ES-I3 (cell line): Measurements from ENCODE around the gene YIPF6.
"Not testable (repeated sequence)": the region's sequence is repeated elsewhere in the genome, so short reads cannot be mapped to it uniquely, and the experiment has no call there.

ENCODE experiments used
- H3K36me3 ChIP-seq: 2 replicates; pipeline ENCODE4 v1.6.1; 2013; ENCODE audit warnings: mild to moderate bottlenecking, low read length, control low read depth, moderate library complexity; ENCODE audit not compliant: insufficient read depth
- H3K4me1 ChIP-seq: 2 replicates; pipeline ENCODE4 v1.6.1; 2013; ENCODE audit warnings: mild to moderate bottlenecking, control low read depth, low read length; ENCODE audit not compliant: insufficient read depth
- H3K9ac ChIP-seq: 2 replicates; pipeline ENCODE4 v1.6.1; 2013; ENCODE audit warnings: low read depth, mild to moderate bottlenecking, low read length, moderate library complexity
- H3K9me3 ChIP-seq: 2 replicates; pipeline ENCODE4 v1.6.1; 2013; ENCODE audit warnings: mild to moderate bottlenecking, low read length, moderate library complexity; ENCODE audit not compliant: control insufficient read depth, insufficient read depth

The YIPF6 gene

DNA sequence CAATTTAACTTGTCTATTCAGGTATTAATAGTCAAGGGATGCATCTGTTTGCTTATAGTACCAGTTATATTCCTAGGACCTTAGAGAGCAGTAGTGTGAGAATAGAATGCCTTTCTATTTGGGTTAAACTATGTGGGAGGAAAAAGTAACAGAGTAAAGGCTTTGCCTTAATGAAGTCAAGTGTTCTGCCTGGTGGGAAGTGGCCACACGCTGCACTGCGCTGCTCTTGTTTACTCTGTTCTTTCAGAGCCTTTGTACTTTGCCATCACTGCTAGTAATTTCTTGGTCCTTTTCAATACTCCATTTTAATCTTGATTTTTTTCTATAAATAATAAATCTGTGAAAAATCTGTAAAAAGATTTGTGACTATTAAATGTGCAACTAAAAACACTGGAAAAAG is 38.0 kb downstream of the YIPF6 start:
- 0 out of 2 replicates have a peak, but pooled peaks cover 2% of the 10 kb centered on the region for H3K36me3 ChIP-seq
- H3K9me3 ChIP-seq: no peaks in the 10 kb centered on the region
- no peaks in the 10 kb centered on the region for H3K4me1 ChIP-seq
- H3K9ac ChIP-seq: no peak overlapping the region

DNA sequence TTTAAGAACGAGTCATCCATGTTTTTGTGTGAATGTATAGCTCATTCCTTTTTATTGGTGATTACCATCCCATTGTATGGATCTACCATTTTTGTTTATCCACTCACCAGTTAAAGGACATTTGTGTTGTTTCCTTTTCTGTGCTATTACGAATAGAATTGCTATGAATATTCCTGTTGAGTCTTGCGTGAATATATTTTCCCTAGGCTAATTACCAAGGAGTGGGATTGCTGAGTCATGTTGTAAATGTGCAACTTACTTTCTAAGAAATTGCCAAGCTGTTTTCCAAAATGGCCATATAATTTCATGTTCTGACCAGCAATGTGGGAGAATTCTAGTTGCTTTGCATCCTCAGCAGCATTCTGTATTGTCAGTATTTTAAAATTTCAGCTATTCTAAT is 51.3 kb downstream of the YIPF6 start:
- Histone ChIP-seq H3K9me3 (no peaks in the 10 kb centered on the region), H3K9ac (no peak overlapping the region), H3K4me1 (no peaks in the 10 kb centered on the region), H3K36me3 (no peaks in the 10 kb centered on the region)

DNA sequence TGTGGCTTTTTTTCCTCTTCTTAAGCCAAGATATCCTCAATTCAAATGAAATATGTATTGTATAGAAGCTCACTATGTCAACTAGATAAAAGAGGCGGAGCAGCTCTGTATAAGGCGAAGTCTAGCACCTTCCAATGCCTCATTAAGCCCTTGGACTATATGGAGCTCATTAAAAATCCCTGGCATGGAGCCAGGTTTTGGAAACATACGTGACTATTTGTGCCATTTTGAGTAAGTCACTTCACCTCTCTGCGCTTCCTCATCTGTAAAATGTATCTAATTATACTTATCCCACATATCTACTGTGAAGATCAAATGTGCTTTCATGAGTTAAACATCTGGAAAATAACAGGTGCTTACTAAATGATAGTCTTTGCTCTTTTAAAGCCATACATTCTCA is 57.2 kb downstream of the YIPF6 start:
- Histone ChIP-seq H3K4me1 (no peaks in the 10 kb centered on the region), H3K9ac (no peak overlapping the region), H3K36me3 (no peaks in the 10 kb centered on the region), H3K9me3 (no peaks in the 10 kb centered on the region)

DNA sequence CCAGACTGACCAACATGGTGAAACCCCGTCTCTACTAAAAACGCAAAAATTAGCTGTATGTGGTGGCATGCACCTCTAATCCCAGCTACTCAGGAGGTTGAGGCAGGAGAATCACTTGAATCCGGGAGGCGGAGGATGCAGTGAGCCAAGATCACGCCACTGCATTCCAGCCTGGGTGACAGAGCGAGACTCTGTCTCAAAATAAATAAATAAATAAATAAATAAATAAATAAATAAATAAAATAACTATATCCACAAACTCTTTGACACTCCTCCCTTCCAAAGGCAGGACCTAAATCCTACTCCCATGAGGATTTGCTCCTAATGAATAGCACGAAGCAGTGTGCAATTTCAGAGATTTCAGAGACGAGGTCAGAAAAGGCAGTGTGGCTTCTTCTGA is 58.3 kb downstream of the YIPF6 start:
- H3K36me3 ChIP-seq: not testable (repeated sequence)

DNA sequence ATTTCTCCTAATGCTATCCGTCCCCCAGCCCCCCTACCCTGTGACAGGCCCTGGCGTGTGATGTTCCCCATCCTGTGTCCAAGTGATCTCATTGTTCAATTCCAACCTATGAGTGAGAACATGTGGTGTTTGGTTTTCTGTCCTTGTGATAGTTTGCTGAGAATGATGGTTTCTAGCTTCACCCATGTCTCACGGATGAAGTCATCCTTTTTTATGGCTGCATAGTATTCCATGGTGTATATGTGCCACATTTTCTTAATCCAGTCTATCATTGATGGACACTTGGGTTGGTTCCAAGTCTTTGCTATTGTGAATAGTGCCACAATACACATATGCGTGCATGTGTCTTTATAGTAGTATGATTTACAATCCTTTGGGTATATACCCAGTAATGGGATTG is 61.1 kb downstream of the YIPF6 start:
- not testable (repeated sequence) for H3K9me3 ChIP-seq, H3K4me1 ChIP-seq, H3K9ac ChIP-seq, H3K36me3 ChIP-seq

More for the DNA sequence above, 58.3 kb downstream of the YIPF6 start:
- H3K9me3 ChIP-seq, H3K9ac ChIP-seq, H3K4me1 ChIP-seq: not testable (repeated sequence)

DNA sequence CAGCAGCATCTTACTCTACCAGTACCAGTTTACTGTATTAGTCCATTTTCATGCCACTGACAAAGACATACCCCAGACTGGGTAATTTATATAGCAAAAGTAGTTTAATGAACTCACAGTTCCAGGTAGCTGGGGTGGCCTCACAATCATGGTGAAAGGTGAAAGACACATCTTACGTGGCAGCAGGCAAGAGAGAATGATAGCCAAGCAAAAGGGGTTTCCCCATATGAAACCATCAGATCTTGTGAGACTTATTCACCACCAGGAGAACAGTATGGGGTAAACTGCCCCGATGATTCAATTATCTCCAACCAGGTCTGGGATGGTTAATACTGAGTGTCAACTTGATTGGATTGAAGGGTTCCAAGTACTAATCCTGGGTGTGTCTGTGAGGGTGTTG is 69.3 kb downstream of the YIPF6 start:
- no peaks in the 10 kb centered on the region for H3K36me3 ChIP-seq
- H3K4me1 ChIP-seq: no peaks in the 10 kb centered on the region; the same call in 1 of the 2 replicates
- H3K9me3 ChIP-seq: no peaks in the 10 kb centered on the region
- no peak overlapping the region for H3K9ac ChIP-seq

DNA sequence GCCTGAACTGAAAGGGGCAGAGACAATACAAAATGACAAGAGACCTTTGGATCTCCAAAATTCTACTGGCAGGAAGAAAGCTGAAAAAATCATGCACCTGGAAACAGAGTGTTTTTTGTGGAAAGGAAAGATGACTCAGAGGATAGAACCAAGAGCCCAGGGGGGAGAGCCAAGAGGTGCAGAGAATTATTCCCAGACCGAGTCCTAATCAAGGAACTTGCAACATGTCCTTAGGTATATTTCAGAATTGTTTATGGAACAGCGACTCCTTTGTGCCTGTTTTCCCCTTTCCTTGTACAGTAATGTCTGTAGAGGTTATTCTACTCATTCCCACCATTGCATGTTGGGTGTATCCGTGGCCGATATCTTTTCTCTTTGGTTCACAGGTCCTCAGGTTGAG is 71.7 kb downstream of the YIPF6 start:
- no peaks in the 10 kb centered on the region for H3K9me3 ChIP-seq
- H3K9ac ChIP-seq: no peak overlapping the region
- no peaks in the 10 kb centered on the region; the same call in 1 of the 2 replicates for H3K4me1 ChIP-seq
- no peaks in the 10 kb centered on the region for H3K36me3 ChIP-seq

DNA sequence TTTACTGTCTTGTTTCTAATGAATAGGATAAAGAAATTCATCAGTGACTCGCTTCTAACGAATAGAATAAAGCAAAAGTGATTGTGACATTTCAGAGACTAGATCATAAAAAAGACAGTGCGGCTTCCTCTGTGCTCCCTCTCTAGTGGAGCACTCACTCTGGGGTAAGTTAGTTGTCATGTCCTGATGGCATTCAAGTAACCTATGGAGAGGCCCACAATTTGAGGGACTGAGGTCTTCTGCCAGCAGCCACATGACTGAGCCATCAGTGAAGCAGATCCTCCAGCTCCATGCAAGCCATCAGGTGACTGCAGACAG is 72.4 kb downstream of the YIPF6 start:
- H3K4me1 ChIP-seq: no peaks in the 10 kb centered on the region; the same call in 1 of the 2 replicates
- no peaks in the 10 kb centered on the region for H3K36me3 ChIP-seq
- H3K9me3 ChIP-seq: no peaks in the 10 kb centered on the region
- H3K9ac ChIP-seq: no peak overlapping the region

DNA sequence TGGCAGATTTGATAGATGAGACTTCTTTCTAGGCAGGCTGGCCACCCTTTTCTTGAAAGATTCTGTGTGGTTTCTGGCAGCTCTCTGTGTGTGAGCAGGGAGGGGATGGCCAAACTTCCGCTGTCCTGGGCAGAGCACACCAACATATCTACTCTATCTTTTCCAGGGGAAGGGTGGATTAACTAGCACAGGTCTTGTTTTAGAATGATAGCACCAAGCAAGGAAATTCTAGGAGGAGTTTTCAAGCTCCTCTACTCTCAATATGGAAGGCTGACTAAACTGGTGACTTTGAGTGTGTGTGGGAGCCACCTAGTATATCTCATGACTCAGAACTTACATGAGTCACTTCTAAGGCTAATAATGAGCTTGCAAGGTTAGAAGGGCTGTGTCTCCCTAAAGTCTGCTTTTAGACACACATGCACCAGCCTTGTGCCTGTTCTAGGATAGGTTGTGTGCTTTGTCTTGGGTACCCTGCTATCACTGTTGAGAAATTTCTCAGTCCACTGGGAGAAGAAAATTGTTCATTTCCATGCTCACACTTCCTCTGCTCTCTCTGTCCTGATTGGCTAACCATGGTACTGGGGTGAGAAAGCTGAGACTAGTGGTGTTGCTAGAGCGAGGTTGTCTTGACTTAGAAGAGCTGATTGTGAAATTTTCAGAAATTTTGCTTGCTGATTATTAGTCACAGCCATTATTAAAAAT is 72.9 kb downstream of the YIPF6 start:
- Histone ChIP-seq H3K4me1 (no peaks in the 10 kb centered on the region; the same call in 1 of the 2 replicates), H3K9me3 (no peaks in the 10 kb centered on the region), H3K9ac (no peak overlapping the region), H3K36me3 (no peaks in the 10 kb centered on the region)

DNA sequence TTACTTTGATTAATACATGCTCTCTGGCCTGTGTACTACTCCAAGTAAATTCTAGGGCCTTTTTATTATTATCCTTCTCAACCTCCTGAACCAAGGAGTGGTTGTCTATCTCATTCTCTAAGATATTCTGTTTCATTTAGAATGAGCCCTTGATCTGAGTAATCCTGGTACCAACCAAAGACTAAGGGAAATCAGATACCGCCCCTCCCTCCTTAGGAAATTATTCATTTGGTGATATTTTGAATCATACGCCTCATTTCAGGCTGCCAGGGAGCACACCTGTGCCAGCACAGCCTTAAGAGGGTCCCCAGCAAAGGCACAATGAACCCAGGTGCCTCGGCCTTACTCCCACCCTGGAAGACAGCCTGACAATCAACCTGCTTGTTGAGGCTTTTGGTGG is 75.4 kb downstream of the YIPF6 start:
- H3K36me3 ChIP-seq: no peaks in the 10 kb centered on the region
- H3K4me1 ChIP-seq: no peaks in the 10 kb centered on the region; the same call in 1 of the 2 replicates
- no peaks in the 10 kb centered on the region for H3K9me3 ChIP-seq
- no peak overlapping the region for H3K9ac ChIP-seq

DNA sequence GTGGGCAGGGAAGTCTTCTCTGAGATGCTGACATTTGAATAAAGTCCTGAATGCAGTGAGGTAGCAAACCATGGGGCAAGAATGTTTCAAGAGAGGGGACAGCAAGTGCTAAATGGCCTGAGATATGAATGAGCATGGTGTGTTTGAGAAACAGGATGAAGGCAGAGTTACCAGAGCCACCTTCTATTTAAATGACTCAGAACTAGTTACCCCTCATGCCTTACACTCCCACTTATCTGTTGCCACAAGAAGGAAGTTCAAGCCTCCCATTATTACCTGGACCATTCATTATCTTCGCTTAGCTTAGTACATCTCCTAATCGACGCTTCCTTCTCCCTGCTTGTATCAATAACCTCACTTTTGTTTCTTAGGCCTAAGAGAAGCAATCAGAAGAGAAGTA is 81.0 kb downstream of the YIPF6 start:
- Histone ChIP-seq H3K4me1 (no peaks in the 10 kb centered on the region), H3K36me3 (no peaks in the 10 kb centered on the region), H3K9ac (no peak overlapping the region), H3K9me3 (no peaks in the 10 kb centered on the region)

DNA sequence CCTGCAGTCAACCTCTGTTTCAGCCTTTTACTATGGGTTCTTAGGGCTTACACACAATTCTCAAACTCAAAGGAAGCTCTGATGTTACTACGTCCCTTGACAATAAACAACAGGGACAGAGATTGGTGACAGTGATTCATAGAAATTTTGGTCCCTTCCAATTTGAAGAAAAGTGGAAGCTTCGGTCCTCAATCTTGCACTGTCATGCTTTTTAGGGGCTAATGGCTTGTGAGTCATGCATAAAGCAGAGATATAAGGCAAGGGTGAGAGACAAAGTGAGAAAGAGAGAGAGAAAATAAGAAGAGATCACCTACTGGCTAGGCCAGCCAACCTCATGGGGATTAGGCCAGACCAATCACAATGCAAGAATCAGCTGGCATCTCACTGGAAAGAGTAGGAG is 85.4 kb downstream of the YIPF6 start:
- H3K9me3 ChIP-seq: no peaks in the 10 kb centered on the region
- H3K36me3 ChIP-seq: no peaks in the 10 kb centered on the region
- no peak overlapping the region for H3K9ac ChIP-seq
- no peaks in the 10 kb centered on the region for H3K4me1 ChIP-seq
